Right lobe of liver (tissue), 6 donors: ENCODE measurements around the gene KIF19. TPM values are rescaled to one million over a fixed set of nuclear protein-coding genes. Genes with fewer than 3 reads are reported as not detected.

Source experiments
- ATAC-seq, 4 donors: fragments of 200-7000 bp; cut with Tn5 transposase; one replicate each; pipeline ENCODE4 v1.9.1; 2020; ENCODE audit warnings: mild to moderate bottlenecking in 4 of 4, moderate library complexity in 4 of 4
- DNase-seq, 3 donors: peaks; one replicate each; pipeline ENCODE4 v3.0.0-alpha.2; 2020
- H3K27ac ChIP-seq, 3 donors: fragments of 200-600 bp; one replicate each; pipeline ENCODE4 v1.8.0; 2022
- H3K27me3 ChIP-seq, 2 donors: fragments of 200-600 bp; one replicate each; pipeline ENCODE4 v1.8.0; 2022
- H3K36me3 ChIP-seq, 4 donors: fragments of 200-600 bp; sonication (generic) in 1 of 4; one replicate each; pipeline versions ENCODE4 v1.5.1 to v1.8.0; 2017 to 2022; ENCODE audit warnings: control low read depth in 1 of 4
- H3K4me1 ChIP-seq, 4 donors: fragments of 200-600 bp; sonication (generic) in 1 of 4; one replicate each; pipeline versions ENCODE4 v1.5.1 to v1.8.0; 2017 to 2022; ENCODE audit warnings: control low read depth in 1 of 4
- H3K4me3 ChIP-seq, 3 donors: fragments of 200-600 bp; one replicate each; pipeline ENCODE4 v1.8.0; 2022
- H3K9me3 ChIP-seq, 4 donors: fragments of 200-600 bp; sonication (generic) in 1 of 4; one replicate each; pipeline versions ENCODE4 v1.5.1 to v1.8.0; 2017 to 2022; ENCODE audit warnings: control low read depth in 1 of 4
- CTCF ChIP-seq, 4 donors: fragments of 200-600 bp in 3 of 4; fragments of 450-650 bp in 1 of 4; IDR thresholded peaks; one replicate each; pipeline versions ENCODE4 v1.5.1 to v1.8.0; 2016 to 2022; ENCODE audit warnings: antibody characterized with exemption in 4 of 4, mild to moderate bottlenecking in 2 of 4
- POLR2A ChIP-seq: fragments of 450-650 bp; IDR thresholded peaks from one replicate; pipeline ENCODE4 v1.6.1; 2017; ENCODE audit warnings: antibody characterized with exemption, mild to moderate bottlenecking
- WGBS: methylation state at CpG from one replicate; pipeline ENCODE4 v1.1.6; 2018; ENCODE audit warnings: low coverage, low lambda C conversion rate; ENCODE audit not compliant: insufficient coverage; ENCODE audit errors: missing lambda C conversion rate; 5-methylcytosine and 5-hydroxymethylcytosine counted together
- intact Hi-C, 2 donors: fragments of 100-400 bp; cut with DNase I; formaldehyde crosslinking; loops; one replicate each; pipeline versions ENCODE4 v1.11.2 to v1.14.1; 2022
- total RNA-seq, 6 experiments: library from RNA; depleted of rRNA in 2 of 6; stranded (reverse); fragments of >200 nt in 2 of 6; fragmentation: NEBNext Ultra II Directional in 3 of 6; extraction: Animal tissue kit (Norgen Biotek cat#: 25700) in 3 of 6; gene quantifications; one replicate each; pipeline versions ENCODE4 v1.1.0 to v1.2.4, GENCODE V29; 2016 to 2023
- donor health status: DM: no; HTN: yes; CAD: no.
- donor health status: DM: no; HTN: no; CAD: no.
- donor health status: DM: no; HTN: no; CAD: no.
- donor health status: DM: no; HTN: yes; CAD: no.
- donor health status: DM: no; HTN: yes; CAD: no.

Gene KIF19
- total RNA-seq, 6 experiments from 2014 or later: 0.31 to 1.1 (median 0.64) TPM

DNA sequence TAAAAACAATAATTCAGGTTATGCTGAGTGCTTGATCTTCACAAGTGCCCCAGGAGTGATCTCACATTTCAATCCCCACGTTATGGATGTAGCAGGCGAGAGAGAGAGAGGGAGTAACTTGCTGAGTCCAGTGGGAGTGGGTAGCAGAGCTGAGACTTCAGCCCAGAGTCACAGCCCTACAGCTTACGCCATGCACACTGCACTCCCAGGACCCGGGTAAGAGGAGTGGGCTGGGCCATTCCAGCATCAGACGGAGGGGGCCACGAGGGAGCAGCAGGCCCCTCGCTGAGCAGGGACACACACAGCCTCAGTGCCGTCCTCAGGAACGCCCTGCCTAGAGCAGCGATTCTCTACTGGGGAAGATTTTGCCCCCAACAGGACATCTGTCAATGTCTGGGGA is 9.8 kb upstream of the KIF19 start:
- H3K36me3 ChIP-seq: no peaks in the 10 kb centered on the region
- no peak overlapping the region for H3K27ac ChIP-seq
- H3K9me3 ChIP-seq: no peaks in the 10 kb centered on the region
- H3K4me3 ChIP-seq: no peak overlapping the region
- H3K27me3 ChIP-seq: no peaks in the 10 kb centered on the region
- TF ChIP-seq POLR2A (no peak), CTCF (IDR thresholded peaks at IDR 0.05) (no peak)
- DNase-seq: no peak
- H3K4me1 ChIP-seq: no peaks in the 10 kb centered on the region
- WGBS: 52% methylated on average over 2 of the region's 10 CpGs
- no peak for ATAC-seq
- intact Hi-C loops: no loop called here

- intact Hi-C loops: no loop called here
- Histone ChIP-seq H3K27ac (no peak overlapping the region), H3K9me3 (no peaks in the 10 kb centered on the region), H3K36me3 (no peaks in the 10 kb centered on the region), H3K4me1 (no peaks in the 10 kb centered on the region), H3K27me3 (no peaks in the 10 kb centered on the region), H3K4me3 (no peak overlapping the region)
- 40% methylated on average over 1 of the region's 16 CpGs for WGBS
- TF ChIP-seq POLR2A: no peak
- TF ChIP-seq CTCF (IDR thresholded peaks at IDR 0.05): no peak
- DNase-seq (peak in 1 of 3 donors; percentile 37), ATAC-seq (peak; percentile 67 to 75 (median 68))
Measured at GRCh38 chr17:74317071-74317470, 9.0 kb upstream of the KIF19 start.

- TF ChIP-seq CTCF (IDR thresholded peaks at IDR 0.05): no peak
- TF ChIP-seq POLR2A: no peak
- 56% methylated on average over 5 of the region's 10 CpGs for WGBS
Measured at GRCh38 chr17:74318391-74318790, 7.6 kb upstream of the KIF19 start.

GRCh38 chr17:74324521-74324920 is 1.5 kb upstream of the KIF19 start:
- intact Hi-C loops: no loop called here
- no peaks in the 10 kb centered on the region for H3K27me3 ChIP-seq
- 68% methylated on average over 6 of the region's 6 CpGs for WGBS

More at GRCh38 chr17:74318391-74318790, 7.6 kb upstream of the KIF19 start:
- Histone ChIP-seq H3K27me3 (no peaks in the 10 kb centered on the region), H3K4me1 (no peaks in the 10 kb centered on the region), H3K27ac (no peak overlapping the region), H3K36me3 (no peaks in the 10 kb centered on the region), H3K4me3 (no peak overlapping the region), H3K9me3 (no peaks in the 10 kb centered on the region)
- intact Hi-C loops: no loop called here
- DNase-seq (no peak), ATAC-seq (no peak)

More at GRCh38 chr17:74324521-74324920, 1.5 kb upstream of the KIF19 start:
- Histone ChIP-seq H3K4me1 (peaks cover 0 to 14% (median 0%) of the 10 kb centered on the region in 4 donors), H3K9me3 (no peaks in the 10 kb centered on the region), H3K36me3 (no peaks in the 10 kb centered on the region), H3K4me3 (no peak overlapping the region), H3K27ac (no peak overlapping the region)
- TF ChIP-seq POLR2A (no peak), CTCF (IDR thresholded peaks at IDR 0.05) (no peak)
- DNase-seq (no peak), ATAC-seq (no peak)
